PC-9 (cell line): ENCODE measurements around the gene SLC25A41. TPM values are rescaled to one million over a fixed set of nuclear protein-coding genes. Genes with fewer than 3 reads are reported as not detected.

Experiments
- BruUV-seq: library from RNA; stranded (reverse); fragments of 400-500 nt; replicated peaks from 2 replicates; lab custom pipeline; 2021; lab: Mats Ljungman, UMichigan
- CTCF ChIA-PET: fragments of 300-600 bp; sonication (Branson Sonifier 250); formaldehyde crosslinking; loops from one replicate; lab custom pipeline; 2022; ENCODE audit warnings: antibody characterized with exemption; lab: Charles Lee
- POLR2A ChIA-PET: fragments of 300-600 bp; sonication (Branson Sonifier 250); formaldehyde crosslinking; loops from one replicate; lab custom pipeline; 2022; ENCODE audit warnings: antibody characterized with exemption; ENCODE audit not compliant: unreplicated experiment; lab: Charles Lee
- DNase-seq, 2 experiments: peaks; one replicate each; pipeline versions ENCODE4 v3.0.0 to v3.0.0-alpha.2; 2015 to 2022; ENCODE audit warnings: mixed read lengths in 1 of 2
- H2AFZ ChIP-seq: fragments of 200-600 bp; sonication (generic); 2 replicates; pipeline ENCODE4 v1.8.1; 2017; ENCODE audit warnings: antibody characterized with exemption
- H3F3A ChIP-seq: fragments of 200-600 bp; sonication (generic); 2 replicates; pipeline ENCODE4 v1.8.1; 2017; ENCODE audit warnings: antibody characterized with exemption, mild to moderate bottlenecking, low read depth; ENCODE audit not compliant: insufficient read depth
- H3K27ac ChIP-seq: fragments of 200-600 bp; sonication (generic); 2 replicates; pipeline ENCODE4 v1.6.1; 2016; ENCODE audit warnings: mixed run types
- H3K27me3 ChIP-seq: fragments of 200-600 bp; sonication (generic); 2 replicates; pipeline ENCODE4 v1.6.1; 2016; ENCODE audit warnings: low read depth, mixed run types; ENCODE audit not compliant: insufficient read depth
- H3K36me3 ChIP-seq: fragments of 200-600 bp; sonication (generic); 2 replicates; pipeline ENCODE4 v1.6.1; 2016; ENCODE audit warnings: low read depth, mixed run types
- H3K4me1 ChIP-seq: fragments of 200-600 bp; sonication (generic); replicated peaks from 2 replicates; pipeline ENCODE4 v1.6.1; 2016; ENCODE audit warnings: mixed run types; ENCODE audit not compliant: insufficient read depth
- H3K4me2 ChIP-seq: fragments of 200-600 bp; sonication (generic); 2 replicates; pipeline ENCODE4 v1.6.1; 2017; ENCODE audit warnings: mixed run types
- H3K4me3 ChIP-seq: fragments of 200-600 bp; sonication (generic); 2 replicates; pipeline ENCODE4 v1.6.1; 2016; ENCODE audit warnings: mixed run types
- H3K79me2 ChIP-seq: fragments of 200-600 bp; sonication (generic); 2 replicates; pipeline ENCODE4 v1.6.1; 2017; ENCODE audit warnings: low read depth, mixed run types
- H3K9me2 ChIP-seq: fragments of 200-600 bp; sonication (generic); 2 replicates; pipeline ENCODE4 v1.8.1; 2017; ENCODE audit warnings: mild to moderate bottlenecking; ENCODE audit not compliant: insufficient read depth
- H3K9me3 ChIP-seq: fragments of 200-600 bp; sonication (generic); 2 replicates; pipeline ENCODE4 v1.8.1; 2016; ENCODE audit warnings: low read depth; ENCODE audit not compliant: insufficient read depth
- H4K20me1 ChIP-seq: fragments of 200-600 bp; sonication (generic); 2 replicates; pipeline ENCODE4 v1.8.1; 2017; ENCODE audit not compliant: insufficient read depth
- EZH2 ChIP-seq: fragments of 200-600 bp; sonication (generic); IDR thresholded peaks from 2 replicates; pipeline ENCODE4 v1.8.0; 2017; ENCODE audit warnings: antibody characterized with exemption, low read depth
- intact Hi-C: fragments of 100-400 bp; cut with micrococcal nuclease; formaldehyde crosslinking; loops from one replicate; pipeline ENCODE4 v1.10.0; 2022; ENCODE audit not compliant: unreplicated experiment
- total RNA-seq: library from RNA; stranded (reverse); gene quantifications from 2 replicates; pipeline ENCODE4 v1.2.3, GENCODE V29; 2021
- TF ChIP-seq, protein P1 (sequence below): fragments of 200-600 bp; sonication (generic); conservative IDR thresholded peaks from 2 replicates; pipeline ENCODE4 v1.6.1; 2017; ENCODE audit warnings: mixed run types, antibody characterized with exemption, mild to moderate bottlenecking, moderate library complexity

SLC25A41 gene
- total RNA-seq, 1 experiment from 2014 or later, result not detected

DNA sequence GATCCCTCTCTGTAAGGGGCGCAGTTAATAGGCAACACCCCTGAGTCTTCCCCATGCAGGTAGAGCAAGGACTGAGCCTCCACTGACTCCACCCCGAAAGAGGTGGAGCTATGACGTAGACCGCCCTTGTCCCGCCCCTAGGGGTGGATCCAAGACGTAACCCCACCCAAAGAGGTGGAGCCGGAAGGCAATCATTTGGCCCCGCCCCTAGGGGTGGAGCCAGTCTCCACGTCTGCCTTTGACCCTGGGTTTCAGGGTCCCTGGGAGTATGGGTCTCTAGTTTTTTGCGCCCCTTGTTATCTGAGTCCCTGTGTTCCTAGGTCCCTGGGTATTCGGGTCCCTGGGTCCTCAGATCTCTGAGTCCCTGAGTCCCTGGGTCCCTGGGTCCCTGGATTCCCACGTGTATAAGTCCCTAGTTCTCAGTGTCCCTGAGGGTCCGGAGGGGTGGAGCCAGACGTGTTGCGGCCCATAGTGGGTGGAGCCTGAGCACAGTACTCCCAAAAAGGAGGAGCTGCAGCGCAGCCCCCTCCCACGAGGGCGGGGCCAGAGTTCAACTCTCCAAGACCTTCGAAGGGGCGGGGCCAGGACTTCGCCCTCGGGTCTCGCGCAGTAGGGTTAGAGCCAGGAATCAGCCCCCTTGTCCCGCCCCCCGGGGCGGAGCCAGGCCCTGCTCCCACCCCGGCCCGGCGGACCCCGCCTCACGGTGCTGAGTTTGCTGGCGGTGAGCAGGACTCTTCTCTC is 42.8 kb upstream of the SLC25A41 start:
- no peaks in the 10 kb centered on the region for H3K79me2 ChIP-seq
- no peaks in the 10 kb centered on the region for H3K9me3 ChIP-seq
- no peak overlapping the region for H3K27ac ChIP-seq
- no peaks in the 10 kb centered on the region for H3K27me3 ChIP-seq
- peak in 1 of 2 experiments; percentile 29 for DNase-seq
- H3K4me2 ChIP-seq, result peak overlapping the region; percentile 73
- no peaks in the 10 kb centered on the region for H3K36me3 ChIP-seq
- intact Hi-C loops, result no loop called here
- H2AFZ ChIP-seq, result no peak overlapping the region
- peak overlapping the region; percentile 14; the same call in 1 of the 2 replicates for H3K4me3 ChIP-seq
- no peaks in the 10 kb centered on the region for H3K9me2 ChIP-seq
- no peaks in the 10 kb centered on the region for H4K20me1 ChIP-seq
- TF ChIP-seq, protein P1, sequence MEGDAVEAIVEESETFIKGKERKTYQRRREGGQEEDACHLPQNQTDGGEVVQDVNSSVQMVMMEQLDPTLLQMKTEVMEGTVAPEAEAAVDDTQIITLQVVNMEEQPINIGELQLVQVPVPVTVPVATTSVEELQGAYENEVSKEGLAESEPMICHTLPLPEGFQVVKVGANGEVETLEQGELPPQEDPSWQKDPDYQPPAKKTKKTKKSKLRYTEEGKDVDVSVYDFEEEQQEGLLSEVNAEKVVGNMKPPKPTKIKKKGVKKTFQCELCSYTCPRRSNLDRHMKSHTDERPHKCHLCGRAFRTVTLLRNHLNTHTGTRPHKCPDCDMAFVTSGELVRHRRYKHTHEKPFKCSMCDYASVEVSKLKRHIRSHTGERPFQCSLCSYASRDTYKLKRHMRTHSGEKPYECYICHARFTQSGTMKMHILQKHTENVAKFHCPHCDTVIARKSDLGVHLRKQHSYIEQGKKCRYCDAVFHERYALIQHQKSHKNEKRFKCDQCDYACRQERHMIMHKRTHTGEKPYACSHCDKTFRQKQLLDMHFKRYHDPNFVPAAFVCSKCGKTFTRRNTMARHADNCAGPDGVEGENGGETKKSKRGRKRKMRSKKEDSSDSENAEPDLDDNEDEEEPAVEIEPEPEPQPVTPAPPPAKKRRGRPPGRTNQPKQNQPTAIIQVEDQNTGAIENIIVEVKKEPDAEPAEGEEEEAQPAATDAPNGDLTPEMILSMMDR, result no peak
- TF ChIP-seq EZH2, result no peak
- ChIA-PET POLR2A (interaction anchor here (0.5 to 0.7 kb wide), 2 partner anchors 51 to 254 kb away, joined by 3 read pairs; partner anchors contain the start of gene KHSRP), CTCF (no interaction called here)
- H3K4me1 ChIP-seq, result peaks cover 9% of the 10 kb centered on the region; the same call in 1 of the 2 replicates
- no peaks in the 10 kb centered on the region; the same call in 1 of the 2 replicates for H3F3A ChIP-seq
- BruUV-seq, result no TSS peak

DNA sequence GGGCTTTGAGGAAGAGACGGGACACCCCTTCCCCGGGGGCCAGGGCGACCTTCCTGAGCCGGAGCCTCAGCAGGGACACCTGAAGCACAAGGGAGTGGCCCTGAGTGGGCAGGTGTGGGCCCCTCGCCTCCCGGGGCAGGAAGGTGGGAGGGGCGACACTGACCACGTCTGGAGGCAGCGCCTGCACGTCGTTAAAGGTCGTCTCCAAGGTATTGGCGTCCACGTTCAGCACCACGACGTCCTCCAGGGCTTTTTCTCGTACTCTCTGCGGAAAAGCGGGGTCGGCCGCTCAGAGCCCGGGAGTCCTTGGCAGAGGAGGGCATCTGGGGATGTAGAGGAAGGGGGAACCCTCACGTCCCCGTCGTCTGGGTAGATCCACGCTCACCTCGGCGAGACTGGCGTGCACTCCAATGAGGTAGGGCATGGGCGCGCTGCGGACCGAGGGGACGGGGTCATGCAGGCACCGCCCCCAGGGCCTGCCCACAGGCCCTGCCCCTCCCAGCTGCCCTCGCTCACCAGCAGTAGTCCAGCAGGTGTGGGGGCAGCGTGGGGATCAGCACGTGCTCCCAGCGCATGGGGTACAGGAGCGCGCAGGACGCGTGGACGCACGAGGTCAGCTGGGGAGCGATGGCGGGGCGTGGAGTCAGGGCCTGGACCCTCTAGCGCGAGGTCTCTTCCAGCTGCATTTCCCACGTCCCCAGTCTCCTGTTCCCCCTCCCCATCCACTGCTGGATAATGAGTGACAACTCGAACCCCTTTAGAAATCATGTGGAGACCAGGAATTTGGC is 42.0 kb upstream of the SLC25A41 start:
- Histone ChIP-seq H3K4me2 (peak overlapping the region; percentile 73; the same call in 1 of the 2 replicates), H3K79me2 (no peaks in the 10 kb centered on the region), H3K9me3 (no peaks in the 10 kb centered on the region), H3K4me3 (no peak overlapping the region), H3F3A (no peaks in the 10 kb centered on the region; the same call in 1 of the 2 replicates), H3K9me2 (no peaks in the 10 kb centered on the region), H2AFZ (no peak overlapping the region), H3K27me3 (no peaks in the 10 kb centered on the region), H3K36me3 (no peaks in the 10 kb centered on the region), H4K20me1 (no peaks in the 10 kb centered on the region), H3K4me1 (peaks cover 9% of the 10 kb centered on the region; the same call in 1 of the 2 replicates), H3K27ac (no peak overlapping the region)
- intact Hi-C loops, result no loop called here
- no peak for TF ChIP-seq EZH2
- ChIA-PET POLR2A (no interaction called here), CTCF (no interaction called here)
- no TSS peak for BruUV-seq
- no peak for DNase-seq

DNA sequence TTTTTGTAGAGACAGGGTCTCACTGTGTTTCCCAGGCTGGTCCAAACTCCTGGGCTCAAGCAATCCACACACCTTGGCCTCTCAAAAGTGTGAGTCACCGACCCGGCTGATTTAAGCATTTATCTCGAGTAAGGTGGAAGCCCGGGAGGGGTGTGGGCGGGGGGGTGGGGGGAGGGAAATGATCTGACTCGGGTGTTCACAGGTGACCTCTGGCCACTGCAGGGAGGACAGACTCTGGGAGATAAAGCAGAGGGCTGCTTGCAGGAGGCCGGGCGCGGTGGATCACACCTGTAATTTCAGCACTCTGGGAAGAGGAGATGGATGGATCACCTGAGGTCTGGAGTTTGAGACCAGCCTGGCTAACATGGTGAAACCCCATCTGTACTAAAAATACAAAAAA is 40.1 kb upstream of the SLC25A41 start:
- Histone ChIP-seq H3K27ac (no peak overlapping the region), H3K79me2 (no peaks in the 10 kb centered on the region), H4K20me1 (no peaks in the 10 kb centered on the region), H3F3A (no peaks in the 10 kb centered on the region; the same call in 1 of the 2 replicates), H3K9me3 (no peaks in the 10 kb centered on the region), H3K4me2 (0 out of 2 replicates have a peak overlapping the region, but pooled peaks have one; percentile 4), H3K27me3 (no peaks in the 10 kb centered on the region), H3K4me1 (peaks cover 9% of the 10 kb centered on the region; the same call in 1 of the 2 replicates), H3K9me2 (no peaks in the 10 kb centered on the region), H3K36me3 (no peaks in the 10 kb centered on the region), H2AFZ (no peak overlapping the region), H3K4me3 (no peak overlapping the region)
- peak; percentile 20 to 43 for DNase-seq
- intact Hi-C loops, result no loop called here
- ChIA-PET CTCF (no interaction called here), POLR2A (no interaction called here)
- TF ChIP-seq, protein P1, result no peak
- TF ChIP-seq EZH2, result no peak
- BruUV-seq, result no TSS peak
